NCI-H526 (cell line): ENCODE measurements around the gene PRADC1.

Source experiments
- DNase-seq, 2 experiments: peaks; one replicate each; lab custom pipeline; 2025; lab: John Stamatoyannopoulos, UW

The PRADC1 gene

GRCh38 chr2:73258913-73259215, 25.8 kb upstream of the PRADC1 start:
- DNase-seq, result no peak

GRCh38 chr2:73258186-73258912, 25.3 kb upstream of the PRADC1 start:
- no peak for DNase-seq

- DNase-seq, result no peak
Observed at GRCh38 chr2:73257425-73258125, 24.5 kb upstream of the PRADC1 start.

- no peak for DNase-seq
Observed at GRCh38 chr2:73257021-73257420, 24.0 kb upstream of the PRADC1 start.

- no peak for DNase-seq
Observed at GRCh38 chr2:73256618-73256922, 23.5 kb upstream of the PRADC1 start.

- no peak for DNase-seq
Observed at GRCh38 chr2:73255907-73256617, 23.0 kb upstream of the PRADC1 start.

- no peak for DNase-seq
Observed at GRCh38 chr2:73255007-73255644, 22.1 kb upstream of the PRADC1 start.

GRCh38 chr2:73254343-73255006, 21.4 kb upstream of the PRADC1 start:
- DNase-seq, result no peak

GRCh38 chr2:73253901-73254300, 20.9 kb upstream of the PRADC1 start:
- DNase-seq, result no peak

- DNase-seq, result no peak
Observed at GRCh38 chr2:73253400-73253799, 20.4 kb upstream of the PRADC1 start.

- no peak for DNase-seq
Observed at GRCh38 chr2:73252238-73253027, 19.4 kb upstream of the PRADC1 start.

- DNase-seq, result no peak
Observed at GRCh38 chr2:73250872-73251846, 18.1 kb upstream of the PRADC1 start.

GRCh38 chr2:73249636-73250035, 16.6 kb upstream of the PRADC1 start:
- no peak for DNase-seq

GRCh38 chr2:73246850-73247249, 13.8 kb upstream of the PRADC1 start:
- DNase-seq, result no peak

GRCh38 chr2:73244580-73244979, 11.5 kb upstream of the PRADC1 start:
- no peak for DNase-seq

- no peak for DNase-seq
Observed at GRCh38 chr2:73243884-73244570, 11.0 kb upstream of the PRADC1 start.

GRCh38 chr2:73239776-73240175, 6.7 kb upstream of the PRADC1 start:
- no peak for DNase-seq

- DNase-seq, result no peak
Observed at GRCh38 chr2:73238976-73239375, 5.9 kb upstream of the PRADC1 start.

GRCh38 chr2:73238149-73238548, 5.1 kb upstream of the PRADC1 start:
- DNase-seq, result no peak

GRCh38 chr2:73237168-73237567, 4.1 kb upstream of the PRADC1 start:
- DNase-seq, result no peak
